Astrocyte (in vitro differentiated cells and primary cell): ENCODE data around the gene PDP2.
"Not testable (repeated sequence)": the region's sequence is repeated elsewhere in the genome, so short reads cannot be mapped to it uniquely, and the experiment has no call there.

Experiments used
- EZH2 ChIP-seq: IDR thresholded peaks from 2 replicates; pipeline ENCODE4 v1.6.1; 2012; ENCODE audit warnings: mild to moderate bottlenecking, low read length, inconsistent platforms; ENCODE audit not compliant: insufficient read depth
- TF ChIP-seq, protein P1 (sequence below): IDR thresholded peaks from 2 replicates; pipeline ENCODE4 v1.5.1; 2011; ENCODE audit warnings: low read depth, mild to moderate bottlenecking, inconsistent platforms, low read length, moderate library complexity; ENCODE audit not compliant: insufficient read depth

DNA sequence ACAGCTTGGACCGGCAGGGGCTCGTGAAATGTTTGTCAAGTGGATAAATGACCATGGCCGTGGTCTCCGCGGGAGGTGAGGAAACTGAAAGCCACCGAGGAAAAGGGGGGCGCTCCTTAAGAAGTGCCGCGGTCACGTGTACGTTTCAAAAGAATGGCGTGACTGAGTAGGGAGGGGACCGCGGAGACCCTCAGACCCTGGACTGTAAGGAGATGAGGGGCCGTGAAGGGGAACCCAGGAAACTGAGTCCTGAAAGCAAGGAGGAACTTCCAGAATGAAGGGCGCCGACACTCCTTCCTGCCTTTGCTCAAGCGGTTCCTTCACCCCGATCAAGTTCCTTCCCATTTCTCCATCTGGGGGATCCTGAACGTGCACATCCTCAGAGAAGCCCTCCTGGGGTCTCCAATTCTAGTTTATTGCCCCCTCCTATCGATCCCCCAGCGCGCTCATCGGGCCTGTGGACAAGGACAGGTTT is 54.6 kb downstream of the PDP2 start:
- TF ChIP-seq, protein P1, sequence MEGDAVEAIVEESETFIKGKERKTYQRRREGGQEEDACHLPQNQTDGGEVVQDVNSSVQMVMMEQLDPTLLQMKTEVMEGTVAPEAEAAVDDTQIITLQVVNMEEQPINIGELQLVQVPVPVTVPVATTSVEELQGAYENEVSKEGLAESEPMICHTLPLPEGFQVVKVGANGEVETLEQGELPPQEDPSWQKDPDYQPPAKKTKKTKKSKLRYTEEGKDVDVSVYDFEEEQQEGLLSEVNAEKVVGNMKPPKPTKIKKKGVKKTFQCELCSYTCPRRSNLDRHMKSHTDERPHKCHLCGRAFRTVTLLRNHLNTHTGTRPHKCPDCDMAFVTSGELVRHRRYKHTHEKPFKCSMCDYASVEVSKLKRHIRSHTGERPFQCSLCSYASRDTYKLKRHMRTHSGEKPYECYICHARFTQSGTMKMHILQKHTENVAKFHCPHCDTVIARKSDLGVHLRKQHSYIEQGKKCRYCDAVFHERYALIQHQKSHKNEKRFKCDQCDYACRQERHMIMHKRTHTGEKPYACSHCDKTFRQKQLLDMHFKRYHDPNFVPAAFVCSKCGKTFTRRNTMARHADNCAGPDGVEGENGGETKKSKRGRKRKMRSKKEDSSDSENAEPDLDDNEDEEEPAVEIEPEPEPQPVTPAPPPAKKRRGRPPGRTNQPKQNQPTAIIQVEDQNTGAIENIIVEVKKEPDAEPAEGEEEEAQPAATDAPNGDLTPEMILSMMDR = not testable (repeated sequence)
- not testable (repeated sequence) for TF ChIP-seq EZH2
